ENCODE measurements around the gene BTNL9. TPM values are rescaled to one million over a fixed set of nuclear protein-coding genes. Genes with fewer than 3 reads are reported as not detected.
"Not testable (repeated sequence)": the region's sequence is repeated elsewhere in the genome, so short reads cannot be mapped to it uniquely, and the experiment has no call there.

The BTNL9 gene
- total RNA-seq, result 19.6 TPM

DNA sequence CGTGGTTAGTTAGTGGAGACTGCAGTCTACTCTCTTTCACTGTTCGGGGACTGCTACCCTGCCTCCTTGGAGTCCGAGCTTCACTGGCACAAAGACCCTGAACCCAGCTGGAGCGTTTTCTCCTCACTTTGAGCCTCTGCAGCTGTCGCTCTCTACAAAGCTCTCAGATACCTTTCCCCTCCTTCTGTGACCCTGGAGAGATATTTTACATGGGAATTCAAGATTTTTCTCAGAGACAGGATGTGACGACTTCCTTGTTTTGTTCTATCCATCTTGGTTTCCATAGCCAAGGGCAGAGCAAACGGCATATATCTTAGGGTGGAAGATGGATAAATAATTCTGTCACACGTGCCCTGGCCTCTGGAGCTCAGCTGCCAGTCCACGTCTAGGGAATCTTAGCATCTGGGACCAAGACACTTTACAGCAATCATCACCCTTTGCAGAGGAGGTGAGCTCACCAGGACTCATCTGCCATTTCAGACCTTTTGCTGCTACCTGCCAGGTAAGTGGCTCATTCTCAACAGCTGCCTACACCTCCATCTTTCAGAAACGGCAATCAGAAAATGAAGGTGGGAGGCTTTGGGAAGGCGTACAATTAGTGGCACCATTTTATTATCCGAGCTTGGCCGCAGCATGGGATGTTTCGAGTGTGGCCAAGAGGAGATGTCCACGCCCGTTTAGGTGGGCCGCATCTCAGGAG lies at the start of gene BTNL9:
BTNL9 (plus strand) TSS at position 336 of the 700 bp plus-strand sequence. CDS start 5,224 bp downstream, outside the sequence.
- DNase-seq, result no peak

GRCh38 chr5:180990882-180991242 lies 49.2 kb upstream of the BTNL9 start:
- no peak for DNase-seq

- no peak for DNase-seq
These were observed 38.1 kb upstream of the BTNL9 start for GRCh38 chr5:181001947-181002346.

- DNase-seq, result no peak
These were observed 34.3 kb upstream of the BTNL9 start for GRCh38 chr5:181005791-181006190.

DNA sequence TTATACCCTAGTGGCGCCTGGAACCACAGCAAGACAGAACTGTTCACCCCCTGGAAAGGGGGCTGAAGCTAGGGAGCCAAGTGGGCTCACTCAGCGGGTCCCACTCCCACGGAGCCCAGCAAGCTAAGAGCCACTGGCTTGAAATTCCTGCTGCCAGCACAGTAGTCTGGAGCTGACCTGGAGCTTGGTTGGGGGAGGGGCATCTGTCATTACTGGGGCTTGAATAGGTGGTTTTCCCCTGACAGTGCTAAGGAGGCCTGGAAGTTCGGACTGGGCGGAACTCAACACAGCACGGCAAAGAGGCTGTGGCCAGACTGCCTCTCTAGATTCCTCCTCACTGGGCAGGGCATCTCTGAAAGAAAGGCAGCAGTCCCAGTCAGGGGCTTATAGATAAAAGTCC lies 31.9 kb upstream of the BTNL9 start:
- no peak for DNase-seq

DNA sequence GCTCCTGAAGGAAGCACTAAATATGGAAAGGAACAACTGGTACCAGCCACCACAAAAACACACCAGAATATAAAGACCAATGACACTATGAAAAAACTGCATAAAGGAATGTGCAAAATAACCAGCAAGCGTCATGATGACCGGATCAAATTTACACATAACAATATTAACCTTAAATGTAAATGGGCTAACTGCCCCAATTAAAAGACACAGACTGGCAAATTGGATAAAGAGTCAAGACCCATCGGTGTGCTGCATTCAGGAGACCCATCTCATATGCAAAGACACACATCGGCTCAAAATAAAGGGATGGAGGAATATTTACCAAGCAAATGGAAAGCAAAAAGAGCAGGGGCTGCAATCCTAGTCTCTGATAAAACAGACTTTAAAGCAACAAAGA lies 30.0 kb upstream of the BTNL9 start:
- not testable (repeated sequence) for DNase-seq

DNA sequence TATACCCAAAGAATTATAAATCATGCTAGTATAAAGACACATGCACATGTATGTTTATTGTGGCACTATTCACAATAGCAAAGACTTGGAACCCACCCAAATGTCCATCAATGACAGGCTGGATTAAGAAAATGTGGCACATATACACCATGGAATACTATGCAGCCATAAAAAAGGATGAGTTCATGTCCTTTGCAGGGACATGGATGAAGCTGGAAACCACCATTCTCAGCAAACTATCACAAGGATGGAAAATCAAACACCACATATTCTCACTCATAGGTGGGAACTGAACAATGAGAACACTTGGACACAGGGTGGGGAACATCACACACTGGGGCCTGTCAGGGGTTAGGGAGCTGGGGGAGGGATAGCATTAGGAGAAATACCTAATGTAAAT lies 25.4 kb upstream of the BTNL9 start:
- DNase-seq, result not testable (repeated sequence)

DNA sequence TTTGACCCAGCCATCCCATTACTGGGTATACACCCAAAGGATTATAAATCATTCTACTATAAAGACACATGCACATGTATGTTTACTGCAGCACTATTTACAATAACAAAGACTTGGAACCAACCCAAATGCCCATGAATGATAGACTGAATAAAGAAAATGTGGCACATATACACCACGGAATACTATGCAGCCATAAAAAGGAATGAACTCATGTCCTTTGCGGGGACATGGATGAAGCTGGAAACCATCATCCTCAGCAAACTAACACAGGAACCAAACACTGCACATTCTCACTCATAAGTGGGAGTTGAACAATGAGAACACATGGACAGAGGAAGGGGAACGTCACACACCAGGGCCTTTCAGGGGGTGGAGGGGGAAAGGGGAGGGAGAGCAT lies 22.6 kb upstream of the BTNL9 start:
- DNase-seq, result not testable (repeated sequence)

GRCh38 chr5:181020688-181021087 lies 19.4 kb upstream of the BTNL9 start:
- DNase-seq, result no peak

- DNase-seq, result no peak
These were observed 15.6 kb upstream of the BTNL9 start for GRCh38 chr5:181024245-181025064.

- DNase-seq, result no peak
These were observed 12.5 kb upstream of the BTNL9 start for GRCh38 chr5:181027452-181028031.

DNA sequence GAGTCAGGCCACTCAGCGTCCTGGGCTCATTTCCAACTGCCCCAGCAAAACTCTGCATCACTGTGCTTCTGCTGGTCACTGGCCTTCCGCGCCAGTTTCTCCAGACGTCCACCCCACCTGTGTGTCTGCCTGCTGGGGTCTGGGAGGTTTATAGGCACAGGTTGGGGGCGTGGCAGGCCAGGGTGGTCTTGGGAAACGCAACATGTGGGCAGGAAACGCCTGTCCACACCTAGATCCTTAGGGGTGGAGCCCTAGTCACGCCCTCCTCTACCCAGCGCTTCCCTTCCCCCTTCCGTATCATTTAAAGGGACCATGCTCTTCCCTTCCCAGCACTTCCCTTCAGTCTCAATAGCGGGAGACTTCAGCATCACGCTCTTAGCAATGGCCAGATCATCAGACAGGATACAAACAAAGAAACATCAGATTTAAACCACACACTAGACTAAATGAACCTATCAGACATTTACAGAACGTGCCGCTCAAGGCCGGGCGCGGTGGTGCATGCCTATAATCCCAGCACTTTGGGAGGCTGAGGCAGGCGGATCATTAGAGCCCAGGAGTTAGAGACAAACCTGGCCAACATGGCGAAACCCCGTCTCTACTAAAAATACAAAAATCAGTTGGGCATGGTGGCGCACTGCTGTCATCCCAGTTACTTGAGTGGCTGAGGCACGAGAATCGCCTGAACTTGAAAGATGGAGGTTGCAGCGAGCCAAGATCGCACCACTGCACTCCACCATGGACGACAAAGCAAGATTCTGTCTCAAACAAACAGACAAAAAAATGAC lies 11.8 kb upstream of the BTNL9 start:
- no peak for DNase-seq

GRCh38 chr5:181031716-181032115 lies 8.3 kb upstream of the BTNL9 start:
- no peak for DNase-seq

GRCh38 chr5:181035991-181036815 lies 3.9 kb upstream of the BTNL9 start:
- no peak for DNase-seq

- no peak for DNase-seq
These were observed 3.2 kb upstream of the BTNL9 start for GRCh38 chr5:181036816-181037364.

- no peak for DNase-seq
These were observed 2.7 kb upstream of the BTNL9 start for GRCh38 chr5:181037365-181037861.

DNA sequence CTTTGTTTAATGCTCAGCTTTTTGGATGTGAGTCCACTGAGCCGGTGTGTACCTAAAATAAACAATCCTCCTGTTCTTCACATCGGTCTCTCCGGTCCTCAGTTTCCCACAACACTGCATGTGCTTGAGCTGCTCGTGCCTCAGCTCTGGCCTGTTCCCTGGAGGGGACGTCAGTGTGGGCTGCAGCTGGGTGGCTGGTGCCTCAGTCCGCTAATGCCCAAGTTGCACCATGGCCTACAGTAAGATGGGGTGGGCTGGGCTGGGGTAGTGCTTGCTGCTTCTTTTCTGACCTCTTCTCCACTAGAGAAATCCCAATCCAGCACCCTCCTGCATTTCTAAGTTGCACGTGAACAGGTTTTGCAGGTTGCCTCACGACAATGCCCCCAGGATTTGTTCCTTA lies 595 bp upstream of the BTNL9 start:
- DNase-seq, result no peak

- DNase-seq, result no peak
These were observed 522 bp downstream of the BTNL9 start for GRCh38 chr5:181040631-181040945.

DNA sequence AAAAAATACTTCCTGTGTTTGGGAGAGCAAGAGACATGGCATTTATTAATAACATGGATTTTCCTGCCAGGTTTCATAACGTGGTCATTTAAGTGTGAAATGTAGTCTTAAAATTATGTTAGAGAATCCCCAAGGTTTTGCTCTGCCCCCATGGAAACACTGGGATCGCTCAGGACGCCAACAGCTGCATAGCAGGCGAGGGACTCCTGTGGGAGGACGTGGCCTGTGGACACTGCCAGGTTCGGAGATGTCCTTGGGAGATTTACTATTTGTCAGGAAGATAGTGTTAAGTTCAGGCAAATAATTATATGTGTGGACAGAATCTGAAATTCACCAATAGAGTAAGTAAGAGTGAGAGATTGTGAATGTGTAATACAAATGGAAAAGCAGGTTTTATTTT lies 977 bp downstream of the BTNL9 start:
- no peak for DNase-seq

- no peak for DNase-seq
These were observed 2.1 kb downstream of the BTNL9 start for GRCh38 chr5:181042036-181042713.

DNA sequence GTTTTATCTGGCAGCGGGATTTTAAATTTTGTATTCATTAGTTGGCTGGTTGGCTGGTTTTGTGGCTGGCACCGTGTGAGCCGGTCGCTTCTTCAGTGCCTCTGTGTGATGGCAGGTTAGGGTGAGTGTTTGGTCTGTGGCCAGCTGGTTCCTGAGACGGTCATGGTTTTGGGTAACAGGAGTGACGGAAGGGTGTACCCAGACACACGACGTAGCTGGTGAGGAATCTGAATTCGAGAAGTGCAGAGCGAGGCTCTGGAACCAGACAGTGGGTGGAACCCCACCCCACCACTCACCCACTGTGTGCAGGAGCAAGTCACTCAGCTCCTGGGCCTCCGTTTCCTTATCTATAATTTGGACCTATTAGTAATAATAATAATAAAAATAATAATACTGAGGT lies 2.7 kb downstream of the BTNL9 start:
- DNase-seq, result no peak
